GM19025 (cell line): ENCODE measurements around the gene TMIGD2.

Source experiments
- ATAC-seq: cut with Tn5 transposase; IDR thresholded peaks from one replicate; pipeline ENCODE4 v1.9.1; 2021; ENCODE audit warnings: mild to moderate bottlenecking, low read depth, moderate library complexity; ENCODE audit not compliant: unreplicated experiment

Gene TMIGD2

GRCh38 chr19:4327252-4327876, 25.2 kb upstream of the TMIGD2 start:
- no peak for ATAC-seq

GRCh38 chr19:4326837-4327251, 24.7 kb upstream of the TMIGD2 start:
- no peak for ATAC-seq

GRCh38 chr19:4326215-4326836, 24.1 kb upstream of the TMIGD2 start:
- no peak for ATAC-seq

GRCh38 chr19:4324228-4324627, 22.0 kb upstream of the TMIGD2 start:
- no peak for ATAC-seq

- ATAC-seq, result no peak
These were observed 21.5 kb upstream of the TMIGD2 start for GRCh38 chr19:4323692-4324091.

- ATAC-seq, result no peak
These were observed 20.9 kb upstream of the TMIGD2 start for GRCh38 chr19:4322942-4323665.

GRCh38 chr19:4320419-4320818, 18.2 kb upstream of the TMIGD2 start:
- ATAC-seq, result no peak

- ATAC-seq, result no peak
These were observed 17.0 kb upstream of the TMIGD2 start for GRCh38 chr19:4319067-4319718.

- ATAC-seq, result no peak
These were observed 16.3 kb upstream of the TMIGD2 start for GRCh38 chr19:4318460-4318859.

- ATAC-seq, result no peak
These were observed 14.8 kb upstream of the TMIGD2 start for GRCh38 chr19:4316956-4317355.

- no peak for ATAC-seq
These were observed 11.8 kb upstream of the TMIGD2 start for GRCh38 chr19:4313847-4314490.

- no peak for ATAC-seq
These were observed 8.3 kb upstream of the TMIGD2 start for GRCh38 chr19:4310247-4311121.

GRCh38 chr19:4305659-4306058, 3.5 kb upstream of the TMIGD2 start:
- ATAC-seq, result no peak

GRCh38 chr19:4305257-4305612, 3.0 kb upstream of the TMIGD2 start:
- ATAC-seq, result no peak

GRCh38 chr19:4304538-4305256, 2.5 kb upstream of the TMIGD2 start, which contains the start of gene FSD1:
Gene FSD1 (plus strand): TSS chr19:4304598. CDS start chr19:4304747, 149 bp downstream.
- no peak for ATAC-seq

- no peak for ATAC-seq
These were observed 1.8 kb upstream of the TMIGD2 start for GRCh38 chr19:4303819-4304537.

- no peak for ATAC-seq
These were observed 473 bp downstream of the TMIGD2 start for GRCh38 chr19:4301590-4302242.

GRCh38 chr19:4300589-4300988, 1.6 kb downstream of the TMIGD2 start:
- ATAC-seq, result no peak
